ENCODE results near the gene UNC13A.
A peak's percentile ranks its signal among the peaks of the same experiment; 100 is the strongest.

The UNC13A gene

GRCh38 chr19:17618936-17619335 lies 69.2 kb downstream of the UNC13A start:
- in situ Hi-C loops (cut with MboI; ENCODE audit: low sequenced_read_pairs, unreplicated experiment) = no loop called here
- no peak for DNase-seq (ENCODE audit: low spot score)
- TF ChIP-seq, protein P1, sequence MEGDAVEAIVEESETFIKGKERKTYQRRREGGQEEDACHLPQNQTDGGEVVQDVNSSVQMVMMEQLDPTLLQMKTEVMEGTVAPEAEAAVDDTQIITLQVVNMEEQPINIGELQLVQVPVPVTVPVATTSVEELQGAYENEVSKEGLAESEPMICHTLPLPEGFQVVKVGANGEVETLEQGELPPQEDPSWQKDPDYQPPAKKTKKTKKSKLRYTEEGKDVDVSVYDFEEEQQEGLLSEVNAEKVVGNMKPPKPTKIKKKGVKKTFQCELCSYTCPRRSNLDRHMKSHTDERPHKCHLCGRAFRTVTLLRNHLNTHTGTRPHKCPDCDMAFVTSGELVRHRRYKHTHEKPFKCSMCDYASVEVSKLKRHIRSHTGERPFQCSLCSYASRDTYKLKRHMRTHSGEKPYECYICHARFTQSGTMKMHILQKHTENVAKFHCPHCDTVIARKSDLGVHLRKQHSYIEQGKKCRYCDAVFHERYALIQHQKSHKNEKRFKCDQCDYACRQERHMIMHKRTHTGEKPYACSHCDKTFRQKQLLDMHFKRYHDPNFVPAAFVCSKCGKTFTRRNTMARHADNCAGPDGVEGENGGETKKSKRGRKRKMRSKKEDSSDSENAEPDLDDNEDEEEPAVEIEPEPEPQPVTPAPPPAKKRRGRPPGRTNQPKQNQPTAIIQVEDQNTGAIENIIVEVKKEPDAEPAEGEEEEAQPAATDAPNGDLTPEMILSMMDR (IDR thresholded peaks at IDR 0.05; ENCODE audit: borderline replicate concordance, control extremely low read depth, extremely low read depth, insufficient read depth, missing control alignments) = no peak

DNA sequence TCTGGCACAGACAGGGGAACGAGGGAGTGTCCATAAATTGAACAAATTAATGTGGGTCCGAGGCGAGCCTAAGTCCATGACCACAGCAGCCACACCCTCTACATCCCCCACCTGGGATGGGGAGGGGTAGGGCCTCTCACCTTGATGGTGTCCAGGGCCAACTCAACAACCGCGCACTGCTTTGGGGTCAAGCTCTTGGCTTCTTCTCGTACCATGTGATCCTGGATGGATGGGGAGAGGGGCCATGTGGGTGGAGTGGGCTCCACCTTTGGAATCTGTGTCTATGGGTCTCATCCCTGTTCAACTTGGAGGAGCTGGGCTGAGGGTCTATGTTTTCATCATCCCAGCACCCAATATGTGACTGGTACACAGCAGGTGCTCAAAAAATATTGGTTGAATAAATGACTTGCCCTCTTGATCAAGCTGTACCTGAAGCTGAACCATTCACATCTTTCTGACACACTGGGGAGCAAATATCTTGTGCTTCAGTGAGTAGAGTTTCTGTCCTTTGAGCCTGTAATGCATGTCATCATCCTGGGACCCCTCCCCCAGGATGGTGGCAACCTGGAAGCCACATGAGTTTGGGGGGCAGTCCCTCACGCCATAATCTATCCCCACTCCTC lies 69.8 kb downstream of the UNC13A start:
- DNase-seq (ENCODE audit: low spot score) = no peak
- TF ChIP-seq, protein P1 (IDR thresholded peaks at IDR 0.05; ENCODE audit: borderline replicate concordance, control extremely low read depth, extremely low read depth, insufficient read depth, missing control alignments) = no peak
- in situ Hi-C loops (cut with MboI; ENCODE audit: low sequenced_read_pairs, unreplicated experiment) = no loop called here

DNA sequence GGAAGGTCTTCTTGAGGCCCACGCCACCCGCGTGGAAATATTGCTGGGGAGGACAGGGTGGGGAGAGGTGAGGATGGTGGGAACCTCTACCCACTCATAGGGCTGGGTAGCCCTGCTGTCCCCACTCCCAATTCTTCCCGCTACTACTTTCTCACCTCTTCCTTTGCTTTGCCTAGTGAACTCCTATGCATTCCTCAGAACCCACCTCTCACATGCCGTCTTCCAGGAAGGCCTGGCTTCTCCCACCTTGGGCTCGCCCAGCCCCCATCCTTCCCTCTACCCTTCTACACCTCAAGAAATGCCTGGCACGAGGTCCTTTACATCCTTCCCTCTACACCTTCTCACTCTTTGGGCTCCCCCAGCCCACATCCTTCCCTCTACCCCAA lies 70.4 kb downstream of the UNC13A start:
- in situ Hi-C loops (cut with MboI; ENCODE audit: low sequenced_read_pairs, unreplicated experiment) = no loop called here
- TF ChIP-seq, protein P1 (IDR thresholded peaks at IDR 0.05; ENCODE audit: borderline replicate concordance, control extremely low read depth, extremely low read depth, insufficient read depth, missing control alignments) = no peak
- DNase-seq (ENCODE audit: low spot score) = no peak

DNA sequence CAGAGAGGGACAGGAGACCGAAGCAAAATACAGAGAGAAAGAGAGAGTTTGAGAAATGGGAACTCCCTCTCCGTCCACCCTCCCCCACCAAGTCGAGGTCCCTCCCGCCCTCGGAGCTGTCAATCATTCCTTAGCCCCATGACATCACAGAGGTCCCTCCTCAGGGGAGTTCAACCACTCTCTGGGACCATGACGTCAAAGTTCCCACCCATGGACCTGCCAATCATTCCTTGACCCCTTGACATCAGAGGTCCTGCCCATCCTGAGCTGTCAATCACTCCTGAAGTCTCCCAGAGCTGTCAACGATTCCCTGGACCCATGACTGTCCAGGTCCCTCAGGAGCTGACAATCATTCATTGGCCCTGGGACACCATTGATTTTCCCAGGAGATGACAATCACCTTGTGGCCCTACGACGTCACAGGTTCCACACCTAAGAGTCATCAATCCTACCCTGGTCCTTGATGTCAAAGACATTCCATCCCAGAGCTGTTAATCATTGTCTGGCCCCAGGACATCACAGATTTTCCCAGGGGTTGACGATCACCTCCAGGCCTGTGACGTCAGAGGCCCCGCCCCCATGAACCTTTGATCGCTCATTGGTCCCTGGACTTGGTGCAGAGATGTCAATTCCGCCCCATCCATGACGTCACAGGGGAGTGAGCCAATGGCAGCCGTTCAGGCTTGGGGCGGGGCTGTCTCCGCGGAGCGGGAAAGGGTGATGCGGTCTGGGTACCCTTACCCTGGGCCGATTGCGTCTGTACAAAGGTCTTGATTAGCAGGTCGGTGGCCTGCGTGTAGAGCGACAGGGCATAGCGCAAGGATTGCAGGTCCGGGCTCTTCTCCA lies 71.0 kb downstream of the UNC13A start:
- in situ Hi-C loops (cut with MboI; ENCODE audit: low sequenced_read_pairs, unreplicated experiment) = no loop called here
- TF ChIP-seq, protein P1 (IDR thresholded peaks at IDR 0.05; ENCODE audit: borderline replicate concordance, control extremely low read depth, extremely low read depth, insufficient read depth, missing control alignments) = no peak
- DNase-seq (ENCODE audit: low spot score) = peak; percentile 79

GRCh38 chr19:17616686-17616960 lies 71.5 kb downstream of the UNC13A start:
- in situ Hi-C loops (cut with MboI; ENCODE audit: low sequenced_read_pairs, unreplicated experiment) = no loop called here
- no peak for DNase-seq (ENCODE audit: low spot score)
- TF ChIP-seq, protein P1 (IDR thresholded peaks at IDR 0.05; ENCODE audit: borderline replicate concordance, control extremely low read depth, extremely low read depth, insufficient read depth, missing control alignments) = no peak

GRCh38 chr19:17615889-17616685 lies 72.1 kb downstream of the UNC13A start:
- TF ChIP-seq, protein P1 (IDR thresholded peaks at IDR 0.05; ENCODE audit: borderline replicate concordance, control extremely low read depth, extremely low read depth, insufficient read depth, missing control alignments) = no peak
- in situ Hi-C loops (cut with MboI; ENCODE audit: low sequenced_read_pairs, unreplicated experiment) = no loop called here
- no peak for DNase-seq (ENCODE audit: low spot score)

All from GM13976 (cell line).